Activated CD8-positive, alpha-beta memory T cell treated with anti-CD3 and anti-CD28 coated beads for 24 hours (primary cell): ENCODE results near the gene DNAH1.

ENCODE experiments used
- DNase-seq: peaks from one replicate; pipeline ENCODE4 v3.0.0-alpha.2; 2020

The DNAH1 gene

DNA sequence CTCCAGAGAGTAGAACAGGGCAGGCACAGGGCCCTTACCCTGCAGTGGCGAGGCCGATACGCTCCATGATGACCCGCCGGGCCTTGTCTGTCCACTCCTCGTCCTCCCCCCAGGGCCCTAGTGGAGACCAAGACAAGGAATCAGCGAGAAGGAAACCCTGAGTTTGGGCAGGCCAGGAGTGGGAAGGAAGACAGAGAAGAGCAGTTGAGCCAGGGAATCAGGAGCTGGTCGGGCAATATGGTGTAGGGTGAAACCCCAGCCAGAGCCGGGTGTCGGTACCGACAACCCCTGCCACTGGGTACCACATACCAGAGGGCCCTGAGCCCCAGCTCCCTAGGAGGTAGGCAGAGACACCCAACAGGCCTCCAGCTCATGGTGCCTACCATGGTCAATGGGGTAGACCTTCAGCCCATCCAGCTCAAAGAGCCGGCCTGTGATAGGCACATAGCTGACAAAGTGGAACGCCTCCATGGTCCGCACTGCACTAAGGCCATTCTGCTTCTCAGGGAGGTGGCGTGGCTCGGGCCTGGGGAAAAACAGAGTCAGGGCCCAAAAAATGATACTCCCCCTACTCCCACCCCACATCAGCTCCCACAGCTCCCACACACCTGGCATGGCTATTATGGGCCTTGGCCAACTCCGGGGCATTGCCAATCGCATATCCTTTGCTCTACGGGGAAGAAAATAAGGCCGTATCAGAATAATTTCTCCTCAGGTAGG is 90.8 kb downstream of the DNAH1 start:
- no peak for DNase-seq

DNA sequence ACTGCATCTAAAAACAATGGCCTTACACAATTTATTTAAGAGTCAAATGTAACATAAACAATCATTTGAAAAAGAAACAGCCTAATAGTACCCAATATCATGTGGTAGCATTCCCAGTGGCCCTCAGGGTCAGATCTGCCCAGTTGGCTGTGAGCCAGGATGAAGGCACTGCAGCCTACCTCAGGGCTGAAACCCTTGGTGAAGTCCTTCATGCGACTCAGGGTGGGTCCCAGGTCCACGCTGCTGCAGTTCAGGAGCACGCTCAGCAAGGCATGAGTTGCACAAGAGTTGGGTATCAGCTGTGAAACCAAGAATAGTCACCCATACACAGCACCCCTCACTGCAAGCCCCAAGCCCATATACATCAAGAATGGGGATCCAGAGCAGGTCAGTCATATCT is 91.7 kb downstream of the DNAH1 start:
- no peak for DNase-seq

DNA sequence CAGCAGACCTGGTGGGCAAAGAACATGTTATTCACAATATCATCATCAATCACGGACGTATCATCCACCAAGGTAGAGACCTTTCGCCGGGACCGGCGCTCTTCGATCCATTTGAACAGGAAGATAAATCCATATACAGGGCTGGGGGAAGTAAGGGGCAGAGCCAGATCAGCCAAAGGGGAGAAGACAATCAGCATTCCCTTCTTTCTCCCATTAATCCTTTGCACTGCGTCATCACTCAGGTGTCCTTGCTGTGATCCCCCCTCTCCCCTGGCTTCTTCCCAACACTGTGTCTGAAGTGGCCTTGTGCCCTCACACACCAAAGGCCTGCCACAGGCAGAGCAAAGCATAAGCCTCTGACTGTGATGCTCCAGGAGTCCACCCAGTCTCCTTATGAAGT is 92.3 kb downstream of the DNAH1 start:
- DNase-seq = no peak

DNA sequence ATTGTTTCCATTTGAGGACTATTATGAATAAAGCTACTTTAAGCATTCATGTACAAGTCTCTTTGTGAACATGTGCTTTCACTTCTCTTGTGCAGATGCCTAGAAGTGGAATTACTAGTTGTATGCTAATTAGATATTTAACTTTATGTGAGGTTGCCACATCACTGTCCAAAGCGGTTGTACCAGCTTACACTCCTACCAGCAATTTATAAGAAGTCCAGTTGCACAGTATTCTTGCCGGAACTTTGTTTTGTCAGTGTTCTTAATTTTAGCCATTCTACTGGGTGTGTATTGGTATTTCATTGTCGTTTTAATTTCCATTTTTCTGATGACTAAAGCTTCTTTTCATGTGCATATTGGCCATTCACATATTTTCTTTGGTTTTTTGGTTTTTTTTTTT is 99.7 kb downstream of the DNAH1 start:
- no peak for DNase-seq

DNA sequence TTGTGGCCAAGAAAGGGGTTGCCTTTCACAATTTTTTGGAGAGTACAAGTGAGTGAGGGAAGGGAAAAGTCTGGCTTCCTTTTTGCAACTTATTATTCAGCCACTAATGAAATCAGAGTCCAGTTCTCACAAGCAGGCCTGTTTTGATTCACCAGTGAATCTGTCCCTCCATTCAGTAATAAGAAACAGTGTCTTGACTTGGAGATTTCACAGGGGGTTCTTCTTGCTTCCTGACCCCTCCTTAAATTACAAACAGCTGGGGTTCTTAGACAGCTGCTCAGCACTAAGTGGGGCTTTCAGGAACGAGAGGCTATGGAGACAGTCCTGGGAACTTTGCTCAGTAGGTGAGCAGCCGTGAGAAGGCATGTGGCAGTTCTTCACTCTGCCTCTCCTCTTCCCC is 104.3 kb downstream of the DNAH1 start:
- DNase-seq = no peak

DNA sequence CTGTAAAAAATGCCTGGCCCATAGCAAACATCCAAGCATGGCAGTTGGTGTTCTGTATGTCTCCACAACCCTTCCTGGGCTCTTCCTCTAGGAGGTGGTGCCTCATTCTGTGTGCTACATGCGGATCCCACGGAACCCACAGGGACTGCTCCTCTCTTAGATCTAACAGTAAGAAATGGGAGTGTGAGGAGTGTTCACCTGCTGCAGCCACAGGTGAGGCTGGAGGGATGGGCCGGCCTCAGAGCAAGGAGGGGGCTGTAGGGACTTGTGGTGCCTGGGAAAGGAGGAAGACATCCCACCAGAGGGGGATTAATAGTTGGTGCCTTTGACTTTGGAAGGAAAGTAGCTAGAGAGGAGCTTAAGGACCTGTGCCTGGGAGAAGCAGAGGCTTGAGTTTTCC is 106.5 kb downstream of the DNAH1 start:
- no peak for DNase-seq

DNA sequence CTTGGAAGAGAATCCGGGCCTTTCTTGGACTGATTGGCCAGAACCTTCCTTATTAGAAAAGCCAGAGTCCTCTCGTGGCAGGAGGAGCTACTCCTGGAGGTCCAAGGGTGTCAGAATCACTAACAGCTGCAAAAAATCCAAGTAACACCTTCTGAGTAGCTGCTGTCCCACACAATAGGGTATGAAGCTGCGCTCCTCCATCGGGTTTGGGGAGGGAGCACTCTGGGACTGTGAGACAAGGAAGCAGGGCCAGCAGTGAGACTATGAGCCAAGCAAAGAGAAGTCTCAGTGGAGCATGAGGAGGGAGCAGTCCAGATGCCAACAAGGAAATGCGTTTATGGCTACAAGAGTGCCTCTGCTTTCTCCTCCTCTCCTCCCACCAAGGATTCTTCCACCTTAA is 107.1 kb downstream of the DNAH1 start:
- DNase-seq = no peak

DNA sequence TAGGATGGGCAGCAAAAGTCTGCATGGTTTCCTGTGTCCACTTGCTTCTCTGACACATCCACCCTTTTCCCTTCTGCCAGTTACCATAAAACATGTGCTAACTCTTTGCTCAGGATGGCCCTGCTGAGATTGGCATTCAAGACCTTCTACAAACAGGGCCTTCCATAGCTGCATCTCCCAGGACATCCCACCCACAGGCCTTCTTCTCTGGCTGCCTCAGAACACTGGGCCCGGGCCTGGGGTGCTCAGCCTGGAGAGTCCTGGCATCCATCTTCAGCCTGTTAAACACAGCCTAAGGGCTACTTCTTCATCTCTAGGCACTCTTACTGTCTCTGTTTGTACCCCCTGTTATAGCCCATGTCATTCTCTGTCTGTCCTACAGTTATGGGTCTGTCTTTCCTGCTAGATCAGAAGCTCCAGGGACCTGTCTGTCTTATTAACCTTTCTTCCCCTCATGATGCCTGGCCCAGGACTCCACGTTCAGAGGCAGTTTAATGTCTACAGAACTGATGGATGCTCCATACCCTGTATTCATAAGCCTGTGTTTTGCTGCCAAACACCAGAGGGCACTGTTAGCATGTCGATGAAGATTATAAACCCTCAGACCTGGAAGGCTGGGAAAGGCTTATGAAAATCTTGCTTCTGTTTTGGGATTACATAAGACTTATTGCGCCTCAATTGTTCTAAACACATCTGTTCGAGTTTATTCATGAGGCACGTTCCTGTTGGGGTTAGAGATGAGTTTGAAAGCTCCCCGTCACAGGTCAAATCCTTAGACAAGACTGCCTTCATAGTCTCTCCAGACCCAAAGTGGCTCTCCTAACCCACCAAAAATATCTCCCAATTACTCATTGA is 112.3 kb downstream of the DNAH1 start:
- DNase-seq = no peak

DNA sequence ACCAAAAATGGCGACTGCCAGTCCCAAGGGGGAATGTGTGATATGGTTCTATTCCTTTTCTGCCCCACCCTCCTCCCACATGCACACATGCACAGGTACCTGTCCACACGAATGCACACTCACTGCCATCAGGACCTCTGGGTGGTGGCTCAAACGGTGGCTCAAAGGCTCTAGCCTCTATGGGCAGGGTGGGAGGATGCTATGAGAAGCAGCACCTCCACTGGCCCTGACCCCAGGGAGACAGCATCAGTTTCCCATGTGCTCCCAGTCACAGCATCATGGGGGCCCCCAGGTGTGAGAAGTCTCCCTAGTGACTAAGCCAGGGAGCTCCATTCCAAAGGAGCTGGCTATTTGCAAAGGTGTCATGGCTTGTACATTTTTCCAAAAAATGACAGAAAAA is 112.9 kb downstream of the DNAH1 start:
- DNase-seq = no peak

DNA sequence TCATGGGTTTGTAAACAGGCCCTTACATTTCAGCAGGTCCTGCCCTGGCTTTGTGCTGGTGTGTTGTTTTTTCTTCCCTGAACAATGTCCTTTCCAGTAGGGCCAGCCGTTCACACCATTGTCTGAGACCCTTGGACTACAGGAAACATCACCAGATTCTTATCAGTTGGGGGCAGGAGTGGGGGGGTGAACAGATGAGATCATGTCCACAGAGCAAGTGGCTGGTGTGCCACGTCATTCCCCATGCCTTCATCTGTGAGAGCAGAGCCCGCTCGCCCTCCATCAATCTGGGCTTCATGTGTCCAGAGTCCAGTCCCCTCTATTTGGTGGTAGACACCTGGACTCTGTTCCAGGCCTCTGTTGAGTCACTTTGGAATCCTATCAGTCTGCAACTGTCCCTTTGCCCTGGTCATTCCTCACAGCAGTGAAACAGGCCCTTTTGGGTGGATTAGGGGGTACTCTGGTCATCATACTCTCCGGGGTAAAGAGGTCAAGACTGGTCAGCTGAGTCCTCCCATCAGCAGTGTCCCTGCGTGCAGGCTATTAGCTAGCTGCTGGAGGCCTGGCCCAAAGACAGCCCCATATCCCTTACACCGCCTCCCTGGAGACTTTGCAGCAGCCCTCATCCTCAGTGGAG is 113.8 kb downstream of the DNAH1 start:
- DNase-seq = no peak

DNA sequence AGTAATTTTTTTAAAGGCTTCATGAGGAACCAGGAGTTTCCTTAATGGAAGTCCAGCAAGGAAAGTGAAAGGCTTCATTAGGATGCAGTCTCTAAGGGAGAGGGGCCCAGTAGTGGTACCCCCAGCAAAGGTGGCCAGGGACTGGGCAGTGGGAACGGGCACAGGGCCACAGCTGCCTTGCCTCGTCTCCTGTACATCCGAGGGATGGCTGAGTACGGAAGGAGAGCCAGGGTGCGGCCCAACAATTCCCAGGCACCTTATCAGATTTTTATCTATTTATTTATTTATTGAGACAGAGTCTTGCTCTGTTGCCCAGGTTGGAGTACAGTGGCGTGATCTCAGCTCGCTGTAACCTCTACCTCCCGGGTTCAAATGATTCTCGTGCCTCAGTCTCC is 114.3 kb downstream of the DNAH1 start:
- no peak for DNase-seq

DNA sequence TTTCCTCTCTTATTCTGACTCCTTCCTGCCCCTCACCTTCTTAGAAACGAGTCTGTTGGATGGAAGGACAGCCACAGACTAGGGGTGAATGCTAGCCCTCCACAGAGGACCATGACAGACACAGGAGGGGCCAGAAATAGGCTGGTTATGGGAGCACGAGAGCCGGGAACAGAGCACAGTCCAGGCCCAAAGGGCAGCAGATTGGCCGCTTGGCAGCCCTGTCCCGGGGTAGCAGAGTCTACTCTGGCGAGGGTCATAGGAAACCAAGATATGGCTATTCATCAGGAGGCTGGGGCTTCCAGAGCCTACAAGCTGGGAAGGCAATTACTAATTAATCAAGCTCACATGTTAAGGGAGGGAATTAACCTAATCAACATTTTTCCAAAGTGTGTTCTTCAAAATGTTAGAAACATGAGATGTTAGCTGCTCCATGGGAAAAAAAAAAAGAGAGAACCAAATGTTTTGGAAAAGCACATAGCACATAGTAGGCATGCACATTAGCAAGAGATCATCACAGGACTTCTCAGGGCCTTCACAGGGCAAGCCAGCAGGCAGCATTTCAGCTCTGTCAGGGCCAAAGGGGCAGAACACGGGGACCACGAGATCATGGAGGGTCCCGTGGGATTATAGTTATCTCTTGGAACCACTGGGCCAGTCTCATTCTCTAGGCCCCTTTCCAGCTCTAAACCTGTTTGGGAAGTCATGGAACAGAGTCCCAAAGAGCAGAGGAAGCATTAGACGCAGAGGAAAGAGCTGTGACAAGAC is 115.5 kb downstream of the DNAH1 start:
- DNase-seq = no peak

DNA sequence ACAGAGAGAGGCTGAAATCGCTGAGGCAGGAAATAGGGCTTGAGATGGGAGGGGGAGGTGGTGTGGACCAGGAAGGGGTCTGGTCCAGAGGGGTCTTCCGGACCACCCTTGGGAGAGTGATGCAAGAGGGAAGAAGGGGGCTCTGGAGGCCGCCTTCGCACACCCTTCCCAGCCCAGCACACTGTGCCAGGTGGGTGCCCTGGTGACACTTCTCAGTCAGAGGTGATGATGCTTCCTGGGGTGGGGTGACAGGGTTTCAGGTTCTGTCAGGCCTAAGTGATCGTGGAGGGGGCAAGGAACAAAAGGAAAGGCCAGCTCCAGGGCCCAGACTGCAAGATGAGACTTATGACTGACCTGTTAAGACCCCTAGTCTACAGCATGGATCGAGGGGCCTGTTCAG is 116.1 kb downstream of the DNAH1 start:
- no peak for DNase-seq

DNA sequence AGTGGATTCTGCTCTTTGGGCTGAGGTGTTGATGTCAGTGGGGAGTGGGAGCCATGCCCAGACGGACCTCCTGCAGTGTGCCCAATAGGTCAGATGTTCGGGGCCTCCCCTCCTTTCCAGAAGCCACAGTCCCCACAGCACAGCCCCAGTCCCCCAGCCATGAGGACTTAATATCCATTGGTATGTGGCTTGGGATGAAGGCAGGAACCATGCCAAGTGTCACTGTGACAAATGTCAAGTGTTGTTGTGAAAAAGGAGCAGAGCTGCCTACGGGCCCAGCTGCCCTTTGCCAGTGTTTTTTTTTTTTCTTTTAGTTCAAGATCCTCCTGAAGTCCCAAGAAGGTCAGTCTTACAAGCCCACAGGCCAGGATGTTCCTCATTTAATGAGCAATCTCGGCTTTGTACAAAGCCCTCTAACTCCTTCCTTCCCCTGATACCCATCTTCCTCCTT is 116.6 kb downstream of the DNAH1 start:
- DNase-seq = no peak

DNA sequence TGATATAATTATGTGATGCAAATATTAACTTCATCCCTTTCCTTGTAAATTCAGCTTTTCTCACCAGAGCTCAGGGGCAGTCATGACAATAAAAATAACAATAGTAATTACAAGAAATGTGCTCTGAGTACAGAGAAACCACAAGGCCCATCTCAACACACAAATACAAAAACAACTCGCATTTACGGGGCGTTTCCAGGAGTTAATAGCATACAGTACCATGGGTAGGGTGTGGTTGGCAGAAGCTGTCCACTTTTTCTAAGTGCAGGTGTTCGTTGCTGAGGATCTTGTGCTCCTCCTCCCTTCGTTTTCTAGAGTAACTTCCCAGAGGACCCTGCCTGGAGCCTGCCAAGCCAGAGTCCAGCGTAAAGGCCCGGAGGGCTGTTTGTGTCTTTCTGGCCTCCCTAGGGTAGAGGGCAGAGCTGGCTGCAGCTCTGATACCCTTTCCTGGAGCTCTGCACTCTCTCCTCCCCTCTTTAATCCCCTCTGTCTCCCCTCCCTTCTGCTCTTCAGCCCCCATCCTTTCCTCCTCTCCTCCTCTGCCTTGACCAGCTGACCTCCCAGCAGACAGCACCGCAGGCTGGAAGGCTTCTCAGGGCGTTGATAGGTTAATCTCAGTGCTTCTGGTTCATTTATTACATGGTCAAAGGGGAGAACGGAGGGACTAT is 117.3 kb downstream of the DNAH1 start:
- no peak for DNase-seq

DNA sequence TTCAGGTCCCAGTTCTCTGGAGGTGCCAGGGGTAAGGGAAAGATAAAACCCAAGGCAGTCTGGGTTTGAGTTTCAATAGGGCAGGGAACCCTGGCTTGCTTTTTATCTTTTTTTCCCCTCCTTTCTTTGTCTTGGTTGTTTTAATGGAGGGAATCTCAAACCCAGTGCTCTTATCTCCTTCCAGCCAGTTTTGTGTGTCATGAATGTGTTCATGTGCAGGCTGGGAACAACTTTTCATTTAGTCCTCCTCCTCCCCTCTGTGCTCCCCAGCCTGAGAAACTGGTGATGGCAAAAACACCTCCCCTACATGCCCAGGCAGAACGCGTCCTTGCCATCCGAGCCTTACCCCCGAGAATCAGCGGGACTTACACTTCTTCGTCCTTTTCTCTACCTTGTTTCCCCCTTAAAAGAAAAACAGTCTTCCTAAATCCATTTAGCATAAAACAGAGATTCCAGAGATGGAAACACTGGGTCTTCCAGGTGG is 117.9 kb downstream of the DNAH1 start:
- no peak for DNase-seq

DNA sequence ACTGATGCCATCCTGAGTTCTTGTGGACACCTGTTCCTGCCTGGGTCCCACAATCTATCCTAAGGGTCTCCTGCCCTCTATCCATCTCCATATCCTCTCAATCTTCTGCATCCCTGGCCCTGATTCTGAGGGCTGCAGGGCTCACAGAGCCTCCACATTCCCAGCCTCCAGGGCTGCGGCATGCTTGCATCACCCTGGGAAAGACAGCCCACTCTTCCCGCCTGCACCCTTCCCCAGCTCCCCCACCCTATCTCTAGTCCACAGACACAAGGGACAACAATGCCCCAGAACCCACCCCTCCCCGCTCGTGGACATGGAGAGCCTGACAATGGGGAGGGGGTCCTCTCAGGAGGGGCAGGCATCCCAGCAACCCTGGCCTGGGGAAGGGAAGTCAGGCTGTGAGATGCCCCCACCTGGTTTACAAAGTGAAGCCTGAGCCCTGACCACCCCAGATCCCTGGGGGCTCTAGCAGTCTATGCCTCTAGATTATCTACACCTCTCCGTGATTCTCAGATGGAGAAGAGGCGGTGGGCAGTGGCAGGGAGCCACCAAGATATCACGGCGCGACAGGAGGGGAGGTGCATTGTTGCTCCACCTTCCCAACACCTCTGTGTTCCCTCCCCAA is 118.5 kb downstream of the DNAH1 start:
- DNase-seq = no peak

DNA sequence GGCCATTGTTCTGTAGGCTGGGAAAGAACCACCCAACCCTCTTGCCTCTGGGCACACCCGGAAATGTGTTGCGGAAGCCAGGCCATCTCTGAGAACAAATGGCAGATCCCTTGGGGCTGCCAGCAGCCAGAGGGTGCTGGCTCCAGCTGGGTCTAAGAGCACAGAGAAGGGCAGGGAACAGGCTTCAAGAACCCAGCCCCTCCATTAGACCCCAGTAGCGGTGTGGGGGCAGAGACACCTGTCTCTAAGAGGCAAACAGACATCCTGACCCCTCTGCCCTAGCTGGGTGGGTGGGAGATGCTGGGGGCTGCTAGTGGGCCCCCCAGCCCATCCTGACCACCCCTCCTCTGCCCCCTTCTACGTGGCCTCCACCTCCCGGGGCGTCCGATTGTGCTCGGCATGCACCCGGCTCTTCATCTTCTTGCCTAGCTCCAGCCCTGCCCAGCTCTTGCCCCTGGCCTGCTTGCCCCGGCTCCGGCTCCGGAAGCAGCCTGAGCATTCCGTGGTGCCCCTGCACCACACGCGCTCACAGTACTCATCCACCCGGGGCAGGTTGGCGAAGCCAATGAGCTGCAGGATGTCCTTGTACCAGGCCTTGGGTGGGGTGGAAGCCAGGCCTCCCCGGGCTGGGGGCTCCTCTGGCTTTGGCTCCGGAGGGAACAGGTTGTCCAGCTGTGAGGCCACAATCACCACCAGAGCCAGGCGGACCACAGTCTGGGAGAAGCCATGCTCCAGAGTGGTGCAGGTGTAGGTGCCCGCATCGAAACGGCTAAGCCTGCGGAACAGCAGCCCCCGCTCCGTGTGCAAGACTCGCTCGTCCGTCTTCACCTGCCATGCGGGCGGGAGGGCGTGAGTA is 119.4 kb downstream of the DNAH1 start:
- no peak for DNase-seq

DNA sequence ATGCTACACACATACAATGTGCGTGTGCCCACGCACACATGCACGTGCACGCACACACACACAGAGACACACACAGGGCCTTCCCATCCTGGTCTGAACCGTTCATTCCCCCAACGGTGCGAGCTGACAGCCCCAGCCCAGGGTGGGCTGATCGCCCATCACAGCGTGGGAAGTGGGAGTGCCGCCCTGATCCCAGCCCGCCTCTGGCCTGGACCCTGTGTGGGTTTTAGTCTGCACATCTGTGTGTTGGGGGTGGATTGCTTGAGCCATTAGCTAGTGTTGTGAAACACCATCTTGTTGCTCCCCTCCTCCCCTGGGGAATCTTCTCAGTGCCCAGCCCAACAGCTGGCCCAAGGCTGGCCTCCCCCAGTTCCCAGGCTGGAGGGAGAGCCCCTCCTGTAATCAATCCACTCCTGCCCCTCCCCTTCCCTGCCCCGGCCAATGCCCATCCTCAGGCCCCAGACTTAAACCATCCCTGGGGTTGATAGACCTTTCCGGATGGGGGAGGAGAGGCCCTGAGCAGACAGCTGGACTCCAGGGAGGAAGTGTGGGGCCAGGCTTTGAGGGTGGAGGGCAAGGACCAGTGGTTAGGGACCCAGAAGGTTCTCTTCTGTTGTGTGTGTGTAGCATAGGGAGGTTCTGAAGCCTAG is 120.5 kb downstream of the DNAH1 start:
- no peak for DNase-seq

DNA sequence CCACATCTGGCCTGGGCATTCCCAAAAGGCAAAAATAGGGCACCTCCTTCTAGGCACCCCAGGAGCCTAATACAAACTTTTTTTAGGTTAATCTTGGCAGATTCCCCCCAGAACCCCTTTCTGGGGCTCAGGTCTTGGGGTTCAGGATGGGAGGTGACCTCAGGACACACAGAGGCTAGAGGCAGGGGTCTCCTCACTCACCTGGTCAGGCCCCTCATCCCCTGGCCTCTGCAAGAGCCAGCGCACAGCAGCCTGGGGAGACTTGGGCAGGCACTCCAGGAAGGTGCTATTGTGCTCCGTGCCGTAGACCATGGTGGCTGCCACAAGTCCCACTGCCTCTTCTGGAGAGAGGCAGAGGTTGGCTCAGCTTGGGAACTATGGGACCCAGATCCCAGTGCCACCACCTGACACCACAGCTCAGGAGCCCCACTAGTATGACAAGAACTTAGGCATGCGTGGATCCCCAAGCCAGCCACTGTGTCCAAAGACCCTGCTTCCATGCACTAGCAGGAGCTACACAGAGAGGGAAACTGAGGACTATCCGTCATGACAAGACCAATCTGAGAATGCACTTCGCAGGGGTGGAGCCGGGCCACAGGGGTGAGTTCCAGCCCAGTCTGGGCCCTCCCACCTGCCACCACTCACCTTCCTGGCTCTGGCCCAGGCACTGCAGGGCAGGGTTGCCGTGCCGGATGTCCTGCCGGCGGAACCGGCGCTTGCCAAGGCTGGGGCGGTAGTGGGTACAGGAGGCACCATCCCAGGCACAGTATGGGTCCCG is 121.4 kb downstream of the DNAH1 start:
- no peak for DNase-seq
